ENCODE results near the gene SAG.

DNA sequence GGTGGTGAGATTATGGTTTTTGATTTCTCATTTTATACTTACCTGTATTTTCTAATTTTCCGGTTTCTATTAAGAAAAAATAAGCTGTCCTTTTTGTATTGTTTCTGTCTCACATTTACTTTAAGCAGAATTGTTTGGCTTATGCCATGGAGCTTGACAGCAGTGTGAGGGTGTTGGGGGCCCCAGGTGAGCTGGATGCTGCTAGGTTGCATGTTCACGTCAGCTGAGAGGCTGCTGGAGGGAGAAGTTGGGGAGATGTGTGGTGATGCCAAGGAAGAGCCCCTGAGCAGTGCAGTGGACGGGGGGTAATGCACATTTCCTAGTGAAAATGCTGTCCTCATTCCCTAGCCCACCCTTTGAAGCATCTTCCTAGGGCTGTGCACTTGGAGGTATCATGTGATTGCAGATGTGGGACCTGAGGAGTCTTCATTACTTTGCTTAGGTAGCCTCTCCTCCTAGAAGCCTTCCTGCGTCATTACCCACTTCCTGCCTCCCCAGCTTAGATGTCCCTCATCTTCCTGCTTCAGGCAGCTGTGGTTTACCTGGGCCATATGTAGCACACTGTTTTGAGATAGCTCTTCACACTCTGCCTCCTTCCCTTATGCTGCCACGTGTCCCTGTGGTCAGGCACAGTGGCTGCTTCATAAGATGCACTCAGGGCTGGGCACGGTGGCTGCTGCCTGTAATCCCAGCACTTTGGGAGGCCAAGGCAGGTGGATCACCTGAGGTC, 39.9 kb upstream of the SAG start:
- TF ChIP-seq, protein P1, sequence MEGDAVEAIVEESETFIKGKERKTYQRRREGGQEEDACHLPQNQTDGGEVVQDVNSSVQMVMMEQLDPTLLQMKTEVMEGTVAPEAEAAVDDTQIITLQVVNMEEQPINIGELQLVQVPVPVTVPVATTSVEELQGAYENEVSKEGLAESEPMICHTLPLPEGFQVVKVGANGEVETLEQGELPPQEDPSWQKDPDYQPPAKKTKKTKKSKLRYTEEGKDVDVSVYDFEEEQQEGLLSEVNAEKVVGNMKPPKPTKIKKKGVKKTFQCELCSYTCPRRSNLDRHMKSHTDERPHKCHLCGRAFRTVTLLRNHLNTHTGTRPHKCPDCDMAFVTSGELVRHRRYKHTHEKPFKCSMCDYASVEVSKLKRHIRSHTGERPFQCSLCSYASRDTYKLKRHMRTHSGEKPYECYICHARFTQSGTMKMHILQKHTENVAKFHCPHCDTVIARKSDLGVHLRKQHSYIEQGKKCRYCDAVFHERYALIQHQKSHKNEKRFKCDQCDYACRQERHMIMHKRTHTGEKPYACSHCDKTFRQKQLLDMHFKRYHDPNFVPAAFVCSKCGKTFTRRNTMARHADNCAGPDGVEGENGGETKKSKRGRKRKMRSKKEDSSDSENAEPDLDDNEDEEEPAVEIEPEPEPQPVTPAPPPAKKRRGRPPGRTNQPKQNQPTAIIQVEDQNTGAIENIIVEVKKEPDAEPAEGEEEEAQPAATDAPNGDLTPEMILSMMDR (IDR thresholded peaks at IDR 0.05; ENCODE audit: low read depth, low read length), result no peak
- TF ChIP-seq EZH2phosphoT487 (IDR thresholded peaks at IDR 0.05; ENCODE audit: low read depth), result no peak
